Measurements from ENCODE around the gene CACYBP.

Gene CACYBP

GRCh38 chr1:174958396-174958795 is 41.4 kb upstream of the CACYBP start:
- H3K27ac ChIP-seq (ENCODE audit: low read length, poor library complexity, severe bottlenecking), result no peak overlapping the region
- no peaks in the 10 kb centered on the region for H3K9me3 ChIP-seq (ENCODE audit: control insufficient read depth, low read length)
- no peak overlapping the region for H3K23ac ChIP-seq (ENCODE audit: low read length in 2 of 2)
- DNase-seq, result no peak
- H2AFZ ChIP-seq (ENCODE audit: low read depth, low read length), result no peak overlapping the region
- no peaks in the 10 kb centered on the region for H3K27me3 ChIP-seq (ENCODE audit: control insufficient read depth in 1 of 2, insufficient read depth in 1 of 2, low read length in 2 of 2)
- H3K4me1 ChIP-seq (ENCODE audit: control insufficient read depth, insufficient read depth, low read depth, low read length), result no peaks in the 10 kb centered on the region
- peaks cover 4% of the 10 kb centered on the region for H3K79me1 ChIP-seq (replicated peaks; ENCODE audit: low read length, poor library complexity, severe bottlenecking)
- no peak overlapping the region for H3K4me3 ChIP-seq (ENCODE audit: insufficient read depth in 1 of 2, low read depth in 1 of 2, low read length in 2 of 2)
- H3K4ac ChIP-seq (ENCODE audit: low read depth in 1 of 2, low read length in 2 of 2), result no peak overlapping the region
- no peak overlapping the region for H4K91ac ChIP-seq (ENCODE audit: low read length)
- no peak overlapping the region for H4K8ac ChIP-seq (ENCODE audit: low read length)
- H2BK5ac ChIP-seq (ENCODE audit: low read depth, low read length, poor library complexity, severe bottlenecking), result no peak overlapping the region
- H2BK12ac ChIP-seq (ENCODE audit: low read length in 2 of 2), result no peak overlapping the region
- H2BK15ac ChIP-seq (ENCODE audit: low read depth, poor library complexity, severe bottlenecking), result no peak overlapping the region
- H3K4me2 ChIP-seq (ENCODE audit: low read length, poor library complexity, severe bottlenecking), result no peak overlapping the region
- no peak overlapping the region for H3K18ac ChIP-seq (ENCODE audit: low read depth in 1 of 2, low read length in 2 of 2)
- no peak overlapping the region for H3K14ac ChIP-seq (ENCODE audit: low read length in 2 of 2)
- WGBS, result 100% methylated on average over 1 of the region's 1 CpG
- H2AK5ac ChIP-seq (ENCODE audit: low read length, severe bottlenecking), result no peak overlapping the region
- no peak overlapping the region for H2BK120ac ChIP-seq (ENCODE audit: low read depth, low read length)
- H3K9ac ChIP-seq (ENCODE audit: low read length), result no peak overlapping the region
- no peaks in the 10 kb centered on the region for H3K36me3 ChIP-seq (ENCODE audit: control insufficient read depth in 1 of 2, insufficient read depth in 2 of 2, low read depth in 1 of 2, low read length in 2 of 2)

- Histone ChIP-seq H2AK5ac (ENCODE audit: low read length, severe bottlenecking) (no peak overlapping the region), H3K14ac (ENCODE audit: low read length in 2 of 2) (no peak overlapping the region), H4K8ac (ENCODE audit: low read length) (no peak overlapping the region), H3K4me1 (ENCODE audit: control insufficient read depth, insufficient read depth, low read depth, low read length) (no peaks in the 10 kb centered on the region), H3K27me3 (ENCODE audit: control insufficient read depth in 1 of 2, insufficient read depth in 1 of 2, low read length in 2 of 2) (no peaks in the 10 kb centered on the region), H3K4ac (ENCODE audit: low read depth in 1 of 2, low read length in 2 of 2) (no peak overlapping the region), H3K79me1 (replicated peaks; ENCODE audit: low read length, poor library complexity, severe bottlenecking) (peaks cover 2% of the 10 kb centered on the region), H2AFZ (ENCODE audit: low read depth, low read length) (no peak overlapping the region), H2BK15ac (ENCODE audit: low read depth, poor library complexity, severe bottlenecking) (no peak overlapping the region), H3K4me3 (ENCODE audit: insufficient read depth in 1 of 2, low read depth in 1 of 2, low read length in 2 of 2) (no peak overlapping the region), H3K36me3 (ENCODE audit: control insufficient read depth in 1 of 2, insufficient read depth in 2 of 2, low read depth in 1 of 2, low read length in 2 of 2) (no peaks in the 10 kb centered on the region), H4K91ac (ENCODE audit: low read length) (no peak overlapping the region), H3K9ac (ENCODE audit: low read length) (no peak overlapping the region), H3K27ac (ENCODE audit: low read length, poor library complexity, severe bottlenecking) (no peak overlapping the region), H3K9me3 (ENCODE audit: control insufficient read depth, low read length) (no peaks in the 10 kb centered on the region), H3K4me2 (ENCODE audit: low read length, poor library complexity, severe bottlenecking) (no peak overlapping the region), H2BK12ac (ENCODE audit: low read length in 2 of 2) (no peak overlapping the region), H3K18ac (ENCODE audit: low read depth in 1 of 2, low read length in 2 of 2) (no peak overlapping the region), H2BK120ac (ENCODE audit: low read depth, low read length) (no peak overlapping the region), H3K23ac (ENCODE audit: low read length in 2 of 2) (no peak overlapping the region), H2BK5ac (ENCODE audit: low read depth, low read length, poor library complexity, severe bottlenecking) (no peak overlapping the region)
- DNase-seq, result no peak
- no CpG with 5 or more reads among the region's 2 CpGs for WGBS
Observed at GRCh38 chr1:174960362-174960761, 39.4 kb upstream of the CACYBP start.

GRCh38 chr1:174963529-174964125 is 36.1 kb upstream of the CACYBP start:
- Histone ChIP-seq H3K4me2 (ENCODE audit: low read length, poor library complexity, severe bottlenecking) (no peak overlapping the region), H2BK12ac (ENCODE audit: low read length in 2 of 2) (no peak overlapping the region), H3K4ac (ENCODE audit: low read depth in 1 of 2, low read length in 2 of 2) (no peak overlapping the region), H3K27ac (ENCODE audit: low read length, poor library complexity, severe bottlenecking) (no peak overlapping the region), H3K9ac (ENCODE audit: low read length) (peak overlapping the region; percentile 56), H2BK120ac (ENCODE audit: low read depth, low read length) (no peak overlapping the region), H2BK15ac (ENCODE audit: low read depth, poor library complexity, severe bottlenecking) (no peak overlapping the region), H2AFZ (ENCODE audit: low read depth, low read length) (no peak overlapping the region), H4K91ac (ENCODE audit: low read length) (no peak overlapping the region), H4K8ac (ENCODE audit: low read length) (no peak overlapping the region), H3K18ac (ENCODE audit: low read depth in 1 of 2, low read length in 2 of 2) (no peak overlapping the region), H2AK5ac (ENCODE audit: low read length, severe bottlenecking) (no peak overlapping the region), H2BK5ac (ENCODE audit: low read depth, low read length, poor library complexity, severe bottlenecking) (no peak overlapping the region), H3K4me1 (ENCODE audit: control insufficient read depth, insufficient read depth, low read depth, low read length) (peaks cover 4% of the 10 kb centered on the region), H3K9me3 (ENCODE audit: control insufficient read depth, low read length) (no peaks in the 10 kb centered on the region), H3K79me1 (replicated peaks; ENCODE audit: low read length, poor library complexity, severe bottlenecking) (no peaks in the 10 kb centered on the region), H3K14ac (ENCODE audit: low read length in 2 of 2) (no peak overlapping the region), H3K4me3 (ENCODE audit: insufficient read depth in 1 of 2, low read depth in 1 of 2, low read length in 2 of 2) (no peak overlapping the region), H3K27me3 (ENCODE audit: control insufficient read depth in 1 of 2, insufficient read depth in 1 of 2, low read length in 2 of 2) (no peaks in the 10 kb centered on the region), H3K36me3 (ENCODE audit: control insufficient read depth in 1 of 2, insufficient read depth in 2 of 2, low read depth in 1 of 2, low read length in 2 of 2) (no peaks in the 10 kb centered on the region), H3K23ac (ENCODE audit: low read length in 2 of 2) (no peak overlapping the region)
- 88% methylated on average over 1 of the region's 2 CpGs for WGBS
- DNase-seq, result no peak

- no peak overlapping the region for H2BK12ac ChIP-seq (ENCODE audit: low read length in 2 of 2)
- no peak overlapping the region for H3K14ac ChIP-seq (ENCODE audit: low read length in 2 of 2)
- H3K27me3 ChIP-seq (ENCODE audit: control insufficient read depth in 1 of 2, insufficient read depth in 1 of 2, low read length in 2 of 2), result no peaks in the 10 kb centered on the region
- no peak overlapping the region for H4K8ac ChIP-seq (ENCODE audit: low read length)
- H3K9ac ChIP-seq (ENCODE audit: low read length), result peak overlapping the region; percentile 56
- no peaks in the 10 kb centered on the region for H3K79me1 ChIP-seq (replicated peaks; ENCODE audit: low read length, poor library complexity, severe bottlenecking)
- 73% methylated on average over 5 of the region's 6 CpGs for whole genome bisulfite sequencing
- peak; percentile 65 for DNase-seq
- peaks cover 0 to under 1% of the 10 kb centered on the region in 2 experiments for H3K36me3 ChIP-seq (ENCODE audit: control insufficient read depth in 1 of 2, insufficient read depth in 2 of 2, low read depth in 1 of 2, low read length in 2 of 2)
- peaks cover 4% of the 10 kb centered on the region for H3K4me1 ChIP-seq (ENCODE audit: control insufficient read depth, insufficient read depth, low read depth, low read length)
- no peak overlapping the region for H2BK5ac ChIP-seq (ENCODE audit: low read depth, low read length, poor library complexity, severe bottlenecking)
- H2BK15ac ChIP-seq (ENCODE audit: low read depth, poor library complexity, severe bottlenecking), result no peak overlapping the region
- H3K27ac ChIP-seq (ENCODE audit: low read length, poor library complexity, severe bottlenecking), result no peak overlapping the region
- no peak overlapping the region for H3K4me2 ChIP-seq (ENCODE audit: low read length, poor library complexity, severe bottlenecking)
- H4K91ac ChIP-seq (ENCODE audit: low read length), result no peak overlapping the region
- no peak overlapping the region for H3K4ac ChIP-seq (ENCODE audit: low read depth in 1 of 2, low read length in 2 of 2)
- H2AK5ac ChIP-seq (ENCODE audit: low read length, severe bottlenecking), result no peak overlapping the region
- no peak overlapping the region for H3K4me3 ChIP-seq (ENCODE audit: insufficient read depth in 1 of 2, low read depth in 1 of 2, low read length in 2 of 2)
- H3K23ac ChIP-seq (ENCODE audit: low read length in 2 of 2), result no peak overlapping the region
- no peak overlapping the region for H2BK120ac ChIP-seq (ENCODE audit: low read depth, low read length)
- H2AFZ ChIP-seq (ENCODE audit: low read depth, low read length), result no peak overlapping the region
- no peak overlapping the region for H3K18ac ChIP-seq (ENCODE audit: low read depth in 1 of 2, low read length in 2 of 2)
- H3K9me3 ChIP-seq (ENCODE audit: control insufficient read depth, low read length), result no peaks in the 10 kb centered on the region
Observed at GRCh38 chr1:174964261-174964971, 35.3 kb upstream of the CACYBP start.

Data from mesenchymal stem cell (in vitro differentiated cells and primary cell).